Measurements from ENCODE around the gene PLA2G4A.

Gene PLA2G4A

DNA sequence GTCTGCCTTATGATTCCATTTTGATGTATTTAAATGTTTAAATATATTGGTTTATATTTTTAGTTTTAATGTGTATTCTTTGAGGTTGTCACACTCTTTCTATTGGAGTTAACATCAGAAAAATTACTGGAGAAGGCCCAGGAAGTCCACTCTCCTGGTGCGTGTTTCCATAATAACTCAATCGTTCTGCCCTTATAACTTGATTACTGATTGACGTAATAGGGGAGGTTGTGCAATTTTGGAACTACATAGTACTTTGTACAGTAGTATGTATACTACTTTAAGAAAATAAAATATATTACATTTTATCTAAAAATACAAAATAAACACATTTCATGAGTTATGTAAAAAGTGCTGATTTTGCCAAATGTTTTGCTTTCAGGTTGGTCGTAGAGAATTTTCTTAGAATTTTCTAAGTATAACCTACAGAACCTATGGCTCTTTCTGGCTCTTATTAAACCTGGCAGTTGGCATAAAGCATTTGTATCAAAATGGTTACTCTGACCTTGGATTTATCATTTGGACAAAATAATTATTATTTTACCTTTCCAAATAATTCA lies 5.7 kb downstream of the PLA2G4A start:
- no peak for DNase-seq (ENCODE audit: low spot score)

DNA sequence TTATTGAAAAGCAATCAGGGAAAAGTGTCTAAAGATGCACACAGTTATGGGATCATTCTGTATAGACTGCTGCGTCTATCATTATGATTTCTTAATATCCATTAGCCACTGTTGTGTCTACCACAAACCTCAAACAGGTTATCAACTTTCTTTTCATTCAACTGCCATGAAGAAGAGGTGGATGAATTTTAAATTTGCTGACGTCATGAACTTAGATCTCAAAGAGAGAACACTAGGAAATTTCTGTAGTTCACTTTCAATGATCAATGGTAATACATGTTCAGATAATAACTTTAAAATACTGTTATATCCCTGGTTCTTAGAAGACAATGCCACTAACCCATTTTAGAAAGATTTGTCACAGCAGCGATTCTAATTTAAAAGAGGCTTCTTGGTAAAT lies 6.7 kb downstream of the PLA2G4A start:
- DNase-seq (ENCODE audit: low spot score), result no peak

DNA sequence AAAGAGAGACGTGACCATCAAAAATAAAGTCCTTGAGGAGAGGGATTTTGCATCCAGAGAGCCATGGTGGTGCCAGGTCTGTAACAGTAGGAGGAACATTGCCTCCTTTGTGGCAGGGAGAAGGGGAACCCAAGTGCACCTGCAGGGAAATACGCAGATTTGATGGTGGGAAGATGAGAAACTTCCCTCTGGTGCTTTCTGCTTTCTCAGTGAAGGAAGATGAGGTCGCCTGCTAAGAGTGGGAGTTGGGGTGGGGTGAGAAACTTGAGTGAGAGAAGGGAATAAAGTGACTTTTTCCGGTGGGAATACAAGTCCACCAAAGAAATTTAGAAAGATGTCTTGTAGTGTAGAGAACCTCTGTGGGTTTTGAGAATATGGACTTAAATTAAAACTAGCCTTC lies 9.1 kb downstream of the PLA2G4A start:
- no peak for DNase-seq (ENCODE audit: low spot score)

DNA sequence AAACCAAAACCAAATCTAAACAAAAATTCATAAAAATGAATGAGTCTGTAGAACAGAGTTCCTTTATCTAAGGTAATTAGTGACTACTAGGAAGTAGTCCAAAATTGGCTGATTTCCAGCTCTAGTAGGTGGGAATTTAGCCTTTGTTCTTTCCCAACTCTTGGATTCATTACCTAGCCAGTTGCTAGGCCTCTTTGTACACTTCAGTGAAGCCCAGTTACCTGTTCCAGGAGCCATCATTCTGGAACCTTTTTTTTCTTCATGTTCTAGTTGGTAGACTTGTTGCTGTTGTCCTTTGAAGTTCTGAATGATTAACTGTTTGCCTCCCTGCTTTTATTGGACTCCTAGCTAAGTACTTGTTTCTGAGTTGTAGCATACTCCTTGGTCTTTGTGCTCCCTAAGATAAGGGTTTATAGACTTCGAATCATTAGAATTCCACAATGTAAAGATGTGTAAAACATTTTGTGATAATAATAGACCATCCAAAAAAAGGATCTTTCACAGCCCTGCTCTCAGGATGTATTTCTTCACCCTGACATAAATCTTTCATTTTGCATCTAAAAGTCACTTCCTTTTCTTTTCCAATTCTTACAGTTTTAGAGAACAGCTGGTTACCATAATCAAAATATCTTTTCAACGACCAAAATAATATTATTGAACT lies 9.8 kb downstream of the PLA2G4A start:
- DNase-seq (ENCODE audit: low spot score), result no peak

GRCh38 chr1:186839041-186839400 lies 10.3 kb downstream of the PLA2G4A start:
- DNase-seq (ENCODE audit: low spot score), result no peak

GRCh38 chr1:186841599-186841998 lies 12.8 kb downstream of the PLA2G4A start:
- no peak for DNase-seq (ENCODE audit: low spot score)

DNA sequence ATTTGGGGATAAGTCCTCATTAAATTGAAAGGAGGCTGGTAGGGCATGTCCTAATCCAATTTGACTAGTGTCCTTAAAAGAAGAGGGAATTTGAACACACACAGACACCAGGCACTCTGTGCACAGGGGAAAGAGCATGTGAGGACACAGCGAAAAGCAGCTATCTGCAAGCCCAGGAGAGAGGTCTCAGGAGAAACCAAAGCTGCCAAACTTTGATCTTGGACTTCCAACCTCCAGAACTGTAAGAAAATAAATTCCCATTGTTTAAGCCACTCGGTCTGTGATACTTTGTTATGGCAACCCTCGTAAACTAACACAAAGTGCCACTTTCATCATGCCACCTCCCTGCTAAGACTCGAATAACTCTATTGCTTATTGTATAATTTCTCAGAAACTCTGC lies 13.8 kb downstream of the PLA2G4A start:
- DNase-seq (ENCODE audit: low spot score), result no peak

DNA sequence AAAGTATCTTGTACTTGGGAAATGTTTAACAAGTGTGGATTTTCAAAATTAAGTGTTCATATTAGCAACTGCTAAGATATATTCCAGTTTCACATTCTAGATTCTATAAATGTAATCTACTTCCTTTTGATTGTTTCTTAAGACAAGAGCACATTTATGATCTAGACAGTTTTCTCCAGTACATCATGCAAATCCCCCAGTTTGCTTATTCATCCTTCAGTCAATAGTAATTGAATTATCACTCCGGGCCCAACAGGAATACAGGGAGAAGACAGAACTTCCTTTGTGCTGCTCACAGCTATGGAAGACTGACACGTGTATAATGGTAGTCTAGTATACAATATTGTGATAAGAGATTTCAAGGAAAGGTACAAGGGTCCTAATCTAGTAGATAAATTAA lies 14.5 kb downstream of the PLA2G4A start:
- DNase-seq (ENCODE audit: low spot score), result no peak

GRCh38 chr1:186843931-186844330 lies 15.2 kb downstream of the PLA2G4A start:
- DNase-seq (ENCODE audit: low spot score), result no peak

- no peak for DNase-seq (ENCODE audit: low spot score)
These were observed 16.9 kb downstream of the PLA2G4A start for GRCh38 chr1:186845576-186846210.

DNA sequence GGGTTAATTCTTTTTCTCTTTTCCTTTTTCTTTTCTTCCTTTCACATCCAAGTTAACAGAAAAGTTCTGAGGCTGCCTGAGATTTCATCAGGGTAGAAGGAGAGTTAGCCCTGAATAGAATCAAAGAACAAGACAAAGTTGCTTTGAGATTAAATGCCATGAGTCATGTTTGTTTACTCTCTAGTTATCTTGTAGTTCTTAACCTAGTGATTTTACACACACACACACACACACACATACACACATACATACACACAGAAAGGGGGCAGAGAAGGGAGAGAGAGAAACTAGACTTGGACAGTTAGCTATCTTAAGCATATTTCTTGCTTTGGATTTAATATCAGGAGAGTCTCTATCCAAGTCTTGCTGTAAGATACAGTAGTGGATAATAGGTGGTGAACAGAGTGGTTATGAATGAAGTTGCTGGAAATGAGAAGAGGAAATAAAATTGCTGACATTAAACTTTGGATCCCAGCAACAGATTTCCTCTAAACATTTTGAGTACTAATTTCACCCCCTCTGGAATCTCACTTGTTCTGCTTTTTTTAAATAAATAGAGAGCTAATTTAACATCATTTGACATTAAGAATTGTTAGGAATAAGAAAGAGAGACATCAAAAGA lies 19.9 kb downstream of the PLA2G4A start:
- no peak for DNase-seq (ENCODE audit: low spot score)

DNA sequence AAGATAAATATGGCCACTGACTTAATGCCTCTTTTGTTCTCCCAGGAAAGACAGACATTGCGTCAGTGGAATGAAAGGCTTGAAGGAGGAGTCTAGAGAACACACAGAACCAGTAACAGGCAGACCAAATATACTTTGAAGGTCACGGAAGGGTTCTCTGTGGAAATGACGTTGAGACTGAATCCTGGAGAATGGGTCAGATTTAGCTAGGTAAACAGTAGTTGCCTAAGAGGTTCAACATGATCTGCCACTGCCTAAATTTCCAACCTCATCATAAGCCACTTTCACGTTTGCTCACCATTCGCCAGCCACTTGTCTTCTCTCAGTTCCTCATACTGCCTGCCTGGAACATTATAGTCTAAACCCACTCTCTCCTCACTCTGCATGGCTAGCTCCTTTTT lies 20.5 kb downstream of the PLA2G4A start:
- no peak for DNase-seq (ENCODE audit: low spot score)

DNA sequence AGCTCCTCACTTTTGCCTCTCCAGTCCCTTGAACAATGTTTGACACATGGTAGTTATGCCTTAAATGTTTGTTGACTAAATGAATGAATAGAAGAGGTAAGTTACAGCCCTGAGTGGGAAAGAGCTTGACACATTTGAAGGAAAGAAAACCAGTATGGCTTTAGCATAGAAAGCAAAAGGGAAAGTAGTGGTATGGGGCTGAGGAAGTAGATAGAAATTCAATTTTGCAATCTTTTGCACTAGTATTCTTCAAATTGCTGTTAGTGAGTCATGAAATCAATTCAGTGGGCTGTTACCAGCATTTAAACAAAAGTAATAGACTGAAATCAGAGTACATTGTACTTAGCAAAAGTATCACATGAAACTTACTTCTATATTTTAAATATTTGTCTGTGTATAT lies 21.1 kb downstream of the PLA2G4A start:
- no peak for DNase-seq (ENCODE audit: low spot score)

- no peak for DNase-seq (ENCODE audit: low spot score)
These were observed 25.4 kb downstream of the PLA2G4A start for GRCh38 chr1:186854102-186854501.

GRCh38 chr1:186858923-186859322 lies 30.2 kb downstream of the PLA2G4A start:
- DNase-seq (ENCODE audit: low spot score), result no peak

DNA sequence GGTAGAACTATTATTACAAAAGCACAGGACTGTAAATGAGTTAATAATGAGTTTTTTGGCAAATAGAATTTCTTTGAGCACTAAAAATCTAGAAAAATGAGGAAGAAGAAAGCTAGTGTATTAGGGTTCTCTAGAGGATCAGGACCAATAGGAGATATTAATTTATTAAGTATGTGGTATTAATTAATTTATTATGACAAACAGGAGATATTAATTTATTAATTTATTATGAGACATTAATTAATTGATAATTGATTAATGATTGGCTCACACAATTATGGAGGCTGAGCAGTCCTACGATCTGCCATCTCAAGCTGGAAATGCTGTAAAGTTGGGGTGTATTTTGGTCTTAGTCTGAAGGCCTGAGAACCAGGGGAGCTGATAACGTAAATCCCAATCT lies 31.2 kb downstream of the PLA2G4A start:
- DNase-seq (ENCODE audit: low spot score), result no peak

- no peak for DNase-seq (ENCODE audit: low spot score)
These were observed 35.5 kb downstream of the PLA2G4A start for GRCh38 chr1:186864296-186864695.

GRCh38 chr1:186865253-186865652 lies 36.5 kb downstream of the PLA2G4A start:
- DNase-seq (ENCODE audit: low spot score), result no peak

DNA sequence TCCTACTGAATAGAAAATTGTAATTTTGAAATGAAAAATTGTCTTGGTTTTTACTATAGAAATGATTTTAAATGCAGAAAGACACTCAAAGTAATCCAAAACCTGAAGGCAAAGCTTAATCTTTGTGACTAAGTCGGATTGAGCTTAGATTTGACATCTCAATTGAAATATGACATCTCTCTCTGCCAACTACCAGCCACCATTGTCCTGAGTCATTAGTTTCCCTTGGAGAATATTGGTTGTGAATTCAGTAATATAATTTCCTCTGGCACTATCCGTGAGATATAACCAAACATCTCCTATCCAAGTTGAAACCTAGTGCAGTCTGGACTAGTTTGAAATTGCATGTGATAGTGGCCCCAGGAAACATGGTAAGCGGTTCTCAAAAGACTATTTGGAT lies 37.1 kb downstream of the PLA2G4A start:
- no peak for DNase-seq (ENCODE audit: low spot score)

- DNase-seq (ENCODE audit: low spot score), result no peak
These were observed 40.9 kb downstream of the PLA2G4A start for GRCh38 chr1:186869526-186870228.

- no peak for DNase-seq (ENCODE audit: low spot score)
These were observed 43.0 kb downstream of the PLA2G4A start for GRCh38 chr1:186871784-186872183.

DNA sequence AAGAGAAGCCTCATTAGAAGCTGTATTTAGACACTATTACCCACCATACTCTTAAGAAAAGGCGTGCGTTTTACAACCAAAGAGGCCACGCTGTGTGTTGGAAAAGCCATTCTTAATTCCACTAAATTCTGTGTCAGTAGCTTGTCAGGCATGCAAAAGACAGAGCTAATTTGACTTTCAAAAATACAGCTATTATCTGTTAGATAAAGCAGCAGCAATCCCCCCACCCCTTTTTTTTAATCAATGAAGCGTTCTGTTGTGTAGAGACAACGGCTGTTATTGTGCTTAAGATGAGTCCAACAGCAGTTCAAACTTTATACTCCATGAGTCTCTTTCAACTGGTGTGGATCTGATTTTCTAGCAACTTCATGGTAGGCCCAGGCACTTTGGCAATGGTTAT lies 43.5 kb downstream of the PLA2G4A start:
- DNase-seq (ENCODE audit: low spot score), result no peak

DNA sequence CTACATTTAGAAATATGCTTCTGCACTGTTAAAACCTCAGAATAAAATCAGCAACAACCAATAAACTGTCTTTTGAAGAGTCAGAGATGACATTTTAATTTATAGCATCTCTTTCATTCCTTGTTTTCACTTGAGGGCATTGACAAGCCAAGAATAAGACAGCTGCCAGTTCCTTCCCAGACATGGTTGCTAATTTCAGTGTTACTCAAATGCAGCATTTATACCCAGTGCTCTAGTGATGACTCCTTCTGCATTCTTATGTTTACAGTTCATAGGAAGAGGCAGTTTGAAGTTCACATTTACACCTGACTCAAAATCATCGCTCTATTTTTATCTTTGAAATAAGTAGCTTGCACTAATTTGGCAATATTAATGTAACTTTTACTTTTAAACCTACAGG lies 44.9 kb downstream of the PLA2G4A start:
- no peak for DNase-seq (ENCODE audit: low spot score)

Measured in left forelimb (tissue), 1 donor.